ENCODE results near the gene PNPLA4.

PNPLA4 gene

GRCh38 chrX:7927259-7928167 lies at the start of gene PNPLA4:
PNPLA4 (minus strand) TSS chrX:7927413; CDS start chrX:7926119, 1,294 bp downstream.
- DNase-seq (ENCODE audit: low read depth): peak; percentile 81
- peak; percentile 9 for TF ChIP-seq CTCF (IDR thresholded peaks at IDR 0.05; ENCODE audit: low read length, missing control alignments)
- peak within 1 kb of the TSS; percentile 66 for H3K4me3 ChIP-seq (replicated peaks; ENCODE audit: low read depth, low read length)

GRCh38 chrX:7972586-7972985 lies 45.4 kb upstream of the PNPLA4 start:
- H3K4me3 ChIP-seq (replicated peaks; ENCODE audit: low read depth, low read length): no peak overlapping the region
- DNase-seq (ENCODE audit: low read depth): no peak
- no peak for TF ChIP-seq CTCF (IDR thresholded peaks at IDR 0.05; ENCODE audit: low read length, missing control alignments)

DNA sequence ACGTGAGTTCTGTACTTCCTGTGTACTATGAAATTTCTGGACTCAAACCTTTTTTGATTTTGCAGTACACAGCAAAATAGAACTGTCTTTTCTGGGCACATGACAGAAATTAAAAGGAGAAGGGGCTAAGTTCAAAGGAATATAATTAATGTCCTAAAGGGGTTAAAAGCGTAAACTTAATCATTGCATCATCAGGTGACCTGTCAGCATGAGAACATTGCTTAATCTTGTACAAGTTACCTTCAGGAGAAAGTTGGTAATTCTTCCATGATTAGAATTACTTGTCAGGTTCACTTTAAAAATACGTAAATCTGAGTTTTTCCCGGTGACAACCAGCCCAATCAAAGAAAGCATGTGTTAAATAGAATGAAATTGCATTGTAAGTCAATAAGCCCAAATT lies 43.2 kb upstream of the PNPLA4 start:
- H3K4me3 ChIP-seq (replicated peaks; ENCODE audit: low read depth, low read length): no peak overlapping the region
- TF ChIP-seq CTCF (IDR thresholded peaks at IDR 0.05; ENCODE audit: low read length, missing control alignments): no peak
- DNase-seq (ENCODE audit: low read depth): no peak

DNA sequence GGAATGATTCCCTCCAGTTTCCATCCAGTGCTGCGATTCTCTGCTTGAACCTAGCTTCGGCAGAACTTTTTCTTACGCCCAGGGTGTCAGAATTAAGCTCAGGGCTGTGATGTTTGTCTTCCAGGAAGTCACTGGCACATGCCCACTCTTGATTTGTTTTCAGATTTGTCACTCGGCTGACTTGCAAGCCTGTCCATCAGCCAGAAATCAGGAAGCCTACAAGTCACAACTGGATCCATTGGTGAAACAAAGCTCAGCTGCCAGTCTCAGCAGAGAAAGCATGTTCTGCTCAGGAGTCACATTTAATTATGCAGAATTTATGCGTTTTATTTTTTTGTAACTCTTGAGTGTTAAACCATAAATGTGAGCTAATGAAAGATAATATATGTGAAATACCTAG lies 38.2 kb upstream of the PNPLA4 start:
- no peak for DNase-seq (ENCODE audit: low read depth)
- no peak overlapping the region for H3K4me3 ChIP-seq (replicated peaks; ENCODE audit: low read depth, low read length)
- TF ChIP-seq CTCF (IDR thresholded peaks at IDR 0.05; ENCODE audit: low read length, missing control alignments): no peak

- no peak overlapping the region for H3K4me3 ChIP-seq (replicated peaks; ENCODE audit: low read depth, low read length)
- TF ChIP-seq CTCF (IDR thresholded peaks at IDR 0.05; ENCODE audit: low read length, missing control alignments): no peak
- no peak for DNase-seq (ENCODE audit: low read depth)
These were observed 33.0 kb upstream of the PNPLA4 start for GRCh38 chrX:7960246-7960645.

DNA sequence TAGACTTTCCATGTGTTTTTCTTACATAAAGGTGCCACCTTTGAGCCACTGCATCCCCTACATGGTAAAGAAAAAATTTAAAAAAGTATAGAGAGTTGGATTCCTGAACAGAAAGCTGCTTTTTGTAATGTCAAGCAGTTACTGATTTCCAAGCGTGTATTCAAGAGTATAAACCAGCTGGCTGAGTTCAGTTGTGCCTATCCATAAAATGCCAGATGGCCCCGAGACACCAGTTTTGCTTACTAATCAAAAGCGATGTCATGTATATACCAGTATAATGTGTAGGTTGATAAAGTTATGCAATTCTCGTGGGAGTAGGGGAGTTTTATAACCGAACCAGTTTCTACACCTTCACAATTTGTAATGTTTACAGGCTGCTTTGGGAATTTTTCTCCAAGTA lies 26.2 kb upstream of the PNPLA4 start:
- no peak overlapping the region for H3K4me3 ChIP-seq (replicated peaks; ENCODE audit: low read depth, low read length)
- DNase-seq (ENCODE audit: low read depth): no peak
- TF ChIP-seq CTCF (IDR thresholded peaks at IDR 0.05; ENCODE audit: low read length, missing control alignments): no peak

DNA sequence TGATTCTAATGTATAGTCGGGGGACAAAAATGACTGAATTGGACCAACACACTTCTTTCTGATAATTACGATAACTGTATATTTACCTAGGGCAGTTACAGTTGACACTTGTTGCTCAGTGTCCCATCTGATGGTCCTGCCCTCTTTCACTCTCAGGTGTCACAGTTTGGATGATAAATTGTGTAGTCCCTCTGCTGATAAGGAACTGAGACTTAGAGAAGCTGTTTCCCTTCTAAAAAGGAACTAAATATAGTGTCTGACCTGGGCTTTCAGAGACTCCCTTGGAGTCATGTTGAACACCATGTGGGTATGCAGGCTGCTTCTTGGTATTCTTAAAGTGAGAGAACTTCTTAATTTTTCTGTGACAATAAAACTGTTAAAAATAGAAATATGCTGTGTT lies 23.7 kb upstream of the PNPLA4 start:
- H3K4me3 ChIP-seq (replicated peaks; ENCODE audit: low read depth, low read length): no peak overlapping the region
- TF ChIP-seq CTCF (IDR thresholded peaks at IDR 0.05; ENCODE audit: low read length, missing control alignments): no peak
- no peak for DNase-seq (ENCODE audit: low read depth)
